Adrenal gland (tissue), 5 donors: ENCODE results near the gene RPS6KC1.
"Not testable (repeated sequence)": the region's sequence is repeated elsewhere in the genome, so short reads cannot be mapped to it uniquely, and the experiment has no call there.

Experiments
- POLR2A ChIP-seq, 2 donors: fragments of 450-650 bp; IDR thresholded peaks; one replicate each; pipeline ENCODE4 v1.6.1; 2017; ENCODE audit warnings: antibody characterized with exemption in 2 of 2, mild to moderate bottlenecking in 2 of 2, moderate library complexity in 1 of 2
- TF ChIP-seq, protein P1 (sequence below), 6 experiments: fragments of 450-650 bp in 4 of 6; fragments of 200-600 bp in 2 of 6; sonication (generic) in 1 of 6; IDR thresholded peaks; 1 replicate in 5 of 6; 2 replicates in 1 of 6; pipeline versions ENCODE4 v1.5.1 to v1.8.0; 2016 to 2021; ENCODE audit warnings: antibody characterized with exemption in 6 of 6, mild to moderate bottlenecking in 2 of 6, moderate library complexity in 1 of 6
- donor health status: DM: no; HTN: no; CAD: no.

- TF ChIP-seq, protein P1, sequence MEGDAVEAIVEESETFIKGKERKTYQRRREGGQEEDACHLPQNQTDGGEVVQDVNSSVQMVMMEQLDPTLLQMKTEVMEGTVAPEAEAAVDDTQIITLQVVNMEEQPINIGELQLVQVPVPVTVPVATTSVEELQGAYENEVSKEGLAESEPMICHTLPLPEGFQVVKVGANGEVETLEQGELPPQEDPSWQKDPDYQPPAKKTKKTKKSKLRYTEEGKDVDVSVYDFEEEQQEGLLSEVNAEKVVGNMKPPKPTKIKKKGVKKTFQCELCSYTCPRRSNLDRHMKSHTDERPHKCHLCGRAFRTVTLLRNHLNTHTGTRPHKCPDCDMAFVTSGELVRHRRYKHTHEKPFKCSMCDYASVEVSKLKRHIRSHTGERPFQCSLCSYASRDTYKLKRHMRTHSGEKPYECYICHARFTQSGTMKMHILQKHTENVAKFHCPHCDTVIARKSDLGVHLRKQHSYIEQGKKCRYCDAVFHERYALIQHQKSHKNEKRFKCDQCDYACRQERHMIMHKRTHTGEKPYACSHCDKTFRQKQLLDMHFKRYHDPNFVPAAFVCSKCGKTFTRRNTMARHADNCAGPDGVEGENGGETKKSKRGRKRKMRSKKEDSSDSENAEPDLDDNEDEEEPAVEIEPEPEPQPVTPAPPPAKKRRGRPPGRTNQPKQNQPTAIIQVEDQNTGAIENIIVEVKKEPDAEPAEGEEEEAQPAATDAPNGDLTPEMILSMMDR (IDR thresholded peaks at IDR 0.05): not testable (repeated sequence)
- not testable (repeated sequence) for TF ChIP-seq POLR2A (IDR thresholded peaks at IDR 0.05)
Measured at GRCh38 chr1:213318458-213318857, 267.4 kb downstream of the RPS6KC1 start.
